GM19023 (cell line): ENCODE data around the gene KANK2.
"Not testable (repeated sequence)": the region's sequence is repeated elsewhere in the genome, so short reads cannot be mapped to it uniquely, and the experiment has no call there.

ENCODE experiments used
- ATAC-seq: cut with Tn5 transposase; IDR thresholded peaks from one replicate; pipeline ENCODE4 v1.9.1; 2021; ENCODE audit warnings: mild to moderate bottlenecking, moderate library complexity; ENCODE audit not compliant: unreplicated experiment

KANK2 gene

GRCh38 chr19:11142528-11143171, 54.7 kb downstream of the KANK2 start:
- no peak for ATAC-seq

- no peak for ATAC-seq
Measured at GRCh38 chr19:11141937-11142527, 55.3 kb downstream of the KANK2 start.

GRCh38 chr19:11140896-11141295, 56.4 kb downstream of the KANK2 start:
- no peak for ATAC-seq

- ATAC-seq, result not testable (repeated sequence)
Measured at GRCh38 chr19:11140023-11140538, 57.3 kb downstream of the KANK2 start.

GRCh38 chr19:11138601-11139300, 58.6 kb downstream of the KANK2 start:
- ATAC-seq, result no peak

- no peak for ATAC-seq
Measured at GRCh38 chr19:11137542-11138384, 59.6 kb downstream of the KANK2 start.

GRCh38 chr19:11136400-11137101, 60.8 kb downstream of the KANK2 start:
- no peak for ATAC-seq

- ATAC-seq, result no peak
Measured at GRCh38 chr19:11131471-11131870, 65.9 kb downstream of the KANK2 start.

- ATAC-seq, result no peak
Measured at GRCh38 chr19:11130824-11131455, 66.4 kb downstream of the KANK2 start.

- ATAC-seq, result no peak
Measured at GRCh38 chr19:11127905-11128304, 69.4 kb downstream of the KANK2 start.

GRCh38 chr19:11125994-11126685, 71.2 kb downstream of the KANK2 start:
- ATAC-seq, result no peak

- not testable (repeated sequence) for ATAC-seq
Measured at GRCh38 chr19:11124157-11124556, 73.2 kb downstream of the KANK2 start.

- ATAC-seq, result no peak
Measured at GRCh38 chr19:11123114-11123513, 74.2 kb downstream of the KANK2 start.

- not testable (repeated sequence) for ATAC-seq
Measured at GRCh38 chr19:11121963-11122362, 75.4 kb downstream of the KANK2 start.

GRCh38 chr19:11116507-11116906, 80.8 kb downstream of the KANK2 start:
- ATAC-seq, result no peak

GRCh38 chr19:11115895-11116446, 81.4 kb downstream of the KANK2 start:
- no peak for ATAC-seq

- no peak for ATAC-seq
Measured at GRCh38 chr19:11115042-11115441, 82.3 kb downstream of the KANK2 start.
